ENCODE measurements around the gene LIN28B.
"Not testable (repeated sequence)": the region's sequence is repeated elsewhere in the genome, so short reads cannot be mapped to it uniquely, and the experiment has no call there.

LIN28B gene

GRCh38 chr6:105067329-105067728 lies 110.4 kb downstream of the LIN28B start:
- DNase-seq (ENCODE audit: low read depth): no peak

DNA sequence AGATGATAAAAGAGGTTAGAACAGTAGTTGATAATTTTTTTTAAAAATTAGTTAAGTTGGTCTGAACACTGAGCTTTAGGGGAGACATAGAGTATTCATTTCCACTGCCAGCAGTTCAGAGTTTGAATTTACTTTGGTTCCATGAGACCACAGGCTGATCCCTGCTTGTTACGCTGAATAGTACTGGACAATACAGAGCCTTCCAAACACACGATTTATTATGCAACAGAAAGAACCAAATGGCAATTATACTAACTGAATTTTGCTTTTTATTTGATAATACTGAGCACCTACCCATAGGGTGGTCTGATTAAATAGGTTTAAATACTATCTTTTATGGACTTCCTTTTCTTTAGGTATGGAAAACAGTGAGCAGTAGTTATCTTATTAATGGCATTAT lies 111.5 kb downstream of the LIN28B start:
- no peak for DNase-seq (ENCODE audit: low read depth)

GRCh38 chr6:105069821-105070445 lies 113.0 kb downstream of the LIN28B start:
- DNase-seq (ENCODE audit: low read depth): no peak

GRCh38 chr6:105072798-105073199 lies 115.9 kb downstream of the LIN28B start:
- DNase-seq (ENCODE audit: low read depth): no peak

DNA sequence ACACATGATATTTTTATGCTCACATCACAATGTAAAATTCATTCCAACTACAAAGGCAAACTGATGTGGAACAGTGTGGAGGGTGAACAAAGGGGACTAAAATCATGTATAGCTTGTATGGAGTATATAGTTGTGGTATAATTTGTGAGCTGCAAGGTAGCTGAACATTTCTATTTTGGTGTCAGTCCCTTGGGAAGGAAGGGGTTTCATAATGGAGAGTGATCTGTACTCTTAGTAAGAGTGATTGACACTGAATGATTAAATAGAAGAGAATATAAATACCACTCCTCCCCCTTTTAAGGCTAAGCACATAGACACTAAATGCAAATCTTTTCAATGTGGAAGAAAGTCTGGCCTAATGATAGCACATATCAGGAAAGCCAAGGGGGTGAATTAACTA lies 118.3 kb downstream of the LIN28B start:
- no peak for DNase-seq (ENCODE audit: low read depth)

DNA sequence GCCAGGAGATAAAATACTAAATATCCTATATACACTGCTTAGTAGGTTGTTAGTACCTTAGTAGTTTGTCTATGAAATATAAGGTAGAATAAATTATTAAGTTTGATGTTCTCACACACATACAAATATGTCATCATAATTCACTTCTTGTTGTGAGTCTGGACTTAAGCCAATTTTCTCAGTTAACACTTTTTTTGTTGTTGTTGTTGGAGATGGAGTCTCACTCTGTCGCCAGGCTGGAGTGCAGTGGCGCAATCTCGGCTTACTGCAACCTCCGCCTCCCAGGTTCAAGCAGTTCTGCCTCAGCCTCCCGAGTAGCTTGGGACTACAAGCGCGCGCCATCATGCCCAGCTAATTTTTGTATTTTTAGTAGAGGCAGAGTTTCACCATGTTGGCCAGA lies 119.5 kb downstream of the LIN28B start:
- DNase-seq (ENCODE audit: low read depth): not testable (repeated sequence)

GRCh38 chr6:105077596-105078385 lies 120.9 kb downstream of the LIN28B start:
- DNase-seq (ENCODE audit: low read depth): no peak

DNA sequence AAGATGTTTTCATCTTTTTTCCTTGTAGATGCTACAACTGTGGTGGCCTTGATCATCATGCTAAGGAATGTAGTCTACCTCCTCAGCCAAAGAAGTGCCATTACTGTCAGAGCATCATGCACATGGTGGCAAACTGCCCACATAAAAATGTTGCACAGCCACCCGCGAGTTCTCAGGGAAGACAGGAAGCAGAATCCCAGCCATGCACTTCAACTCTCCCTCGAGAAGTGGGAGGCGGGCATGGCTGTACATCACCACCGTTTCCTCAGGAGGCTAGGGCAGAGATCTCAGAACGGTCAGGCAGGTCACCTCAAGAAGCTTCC lies 121.4 kb downstream of the LIN28B start:
- no peak for DNase-seq (ENCODE audit: low read depth)

- no peak for DNase-seq (ENCODE audit: low read depth)
These were observed 123.4 kb downstream of the LIN28B start for GRCh38 chr6:105080279-105080678.

DNA sequence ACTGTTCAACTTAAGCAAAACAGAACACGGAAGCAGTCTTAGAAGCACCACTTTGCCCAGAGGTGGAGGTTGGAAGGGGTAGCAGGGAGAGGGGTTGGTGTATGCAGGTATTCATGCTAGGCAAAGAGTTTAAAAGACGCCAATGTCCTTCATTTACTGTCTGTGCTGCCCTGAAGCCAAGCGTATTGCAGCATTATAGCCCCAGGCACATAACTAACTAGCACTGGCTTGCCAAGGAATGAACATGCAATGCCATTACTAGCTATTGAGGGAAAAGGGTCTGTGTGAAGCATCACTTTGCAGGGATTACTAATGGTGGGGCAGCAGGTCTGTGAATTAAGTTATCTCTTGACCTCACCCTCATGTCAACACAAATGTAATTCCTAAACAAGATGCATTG lies 124.8 kb downstream of the LIN28B start:
- not testable (repeated sequence) for DNase-seq (ENCODE audit: low read depth)

GRCh38 chr6:105087571-105088211 lies 130.8 kb downstream of the LIN28B start:
- DNase-seq (ENCODE audit: low read depth): no peak

DNA sequence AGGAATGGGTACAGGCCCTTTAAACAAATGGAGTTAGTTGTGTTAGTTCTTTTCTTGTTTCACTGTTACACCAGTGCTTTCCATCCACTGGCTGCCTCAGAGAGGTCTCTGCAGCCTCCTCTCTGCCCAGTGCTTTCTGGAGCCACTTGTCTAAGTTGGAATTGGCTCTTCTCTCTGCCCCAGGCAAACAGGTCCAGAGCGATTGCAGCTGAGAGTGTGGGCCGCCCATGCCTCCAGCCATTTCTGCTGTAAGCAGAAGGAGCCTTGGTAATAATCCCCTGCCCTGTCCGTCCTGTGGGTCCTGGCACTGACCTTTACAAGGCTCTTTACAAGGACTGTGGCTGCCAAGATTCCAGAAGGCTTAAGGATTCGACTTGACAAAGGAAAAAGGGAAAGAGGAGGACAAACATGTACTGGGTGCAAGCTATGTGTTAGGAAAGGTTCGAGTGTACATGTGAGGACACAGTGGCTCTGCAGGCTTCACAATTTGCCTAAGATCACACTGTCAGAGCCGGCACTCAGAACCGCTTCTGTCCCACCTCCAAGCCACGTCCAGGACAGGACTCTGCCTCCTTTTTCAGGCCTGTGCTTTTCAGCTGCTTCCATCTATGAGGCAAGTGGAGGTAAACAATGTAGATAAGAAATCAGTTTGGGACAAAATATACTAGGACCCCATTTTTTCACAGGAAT lies 134.4 kb downstream of the LIN28B start:
- DNase-seq (ENCODE audit: low read depth): no peak

DNA sequence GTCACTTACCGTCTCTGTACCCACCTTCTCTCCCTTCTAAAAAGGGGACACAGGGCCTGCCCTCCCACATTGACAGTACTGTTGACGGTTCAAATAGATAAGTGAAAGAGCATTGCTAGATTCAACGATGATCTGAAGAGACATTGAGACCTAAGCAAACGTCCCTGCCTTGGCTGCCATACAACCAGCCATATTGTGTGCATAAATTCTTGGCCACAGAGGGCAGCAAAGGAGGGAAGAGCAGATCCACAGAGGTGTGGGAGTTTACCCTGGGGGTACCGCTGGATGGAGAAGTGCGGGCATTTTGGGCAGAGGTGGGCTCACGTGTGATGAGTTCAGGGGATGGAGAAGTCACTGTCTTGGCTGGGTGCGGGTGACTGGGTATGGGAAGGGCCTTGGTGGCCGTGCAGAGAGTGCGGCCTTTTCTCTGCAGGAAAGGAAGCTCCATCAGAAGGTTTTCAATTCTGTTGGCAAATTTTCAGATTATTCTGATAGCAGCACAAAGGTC lies 137.3 kb downstream of the LIN28B start:
- DNase-seq (ENCODE audit: low read depth): no peak

- DNase-seq (ENCODE audit: low read depth): no peak
These were observed 138.2 kb downstream of the LIN28B start for GRCh38 chr6:105095139-105095538.

GRCh38 chr6:105097288-105097687 lies 140.4 kb downstream of the LIN28B start:
- no peak for DNase-seq (ENCODE audit: low read depth)

DNA sequence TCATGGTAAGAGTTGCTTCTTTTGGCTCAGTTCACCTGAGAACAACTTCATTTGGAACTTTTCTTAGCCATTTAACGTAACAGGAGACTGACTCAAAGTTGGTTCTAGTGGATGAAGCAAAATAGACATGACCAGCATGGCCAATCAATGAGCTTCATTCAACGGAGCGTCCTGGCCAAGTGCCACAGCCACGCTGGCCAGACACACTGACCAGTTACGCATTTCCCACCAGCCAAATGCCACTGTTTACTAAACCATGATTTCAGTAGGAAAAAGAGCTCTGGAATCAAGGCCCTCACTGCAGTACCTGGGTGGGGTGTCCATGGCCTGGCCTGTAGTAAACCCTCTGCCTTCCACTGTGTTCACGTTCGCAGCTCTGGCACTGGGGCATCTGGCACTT lies 142.5 kb downstream of the LIN28B start:
- no peak for DNase-seq (ENCODE audit: low read depth)

- no peak for DNase-seq (ENCODE audit: low read depth)
These were observed 145.3 kb downstream of the LIN28B start for GRCh38 chr6:105102186-105102585.

DNA sequence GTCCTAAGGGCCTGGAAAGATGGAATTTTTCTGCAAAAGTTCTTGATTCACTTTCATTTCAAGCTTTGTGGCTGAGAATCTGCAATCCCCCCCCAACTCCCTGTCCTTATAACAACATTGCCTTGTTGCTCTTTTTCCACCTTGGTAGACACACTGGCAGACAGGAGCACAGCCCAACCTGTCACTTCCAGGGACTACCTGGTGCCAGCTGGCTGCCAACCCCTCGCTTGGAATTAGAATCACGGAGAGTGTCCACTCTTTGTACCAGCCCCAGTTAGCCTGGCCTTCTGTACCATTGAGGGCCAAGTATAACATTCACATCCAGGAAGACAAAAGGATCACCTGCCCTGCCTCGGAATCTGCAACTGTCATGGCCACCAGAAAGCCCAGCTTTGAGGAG lies 148.2 kb downstream of the LIN28B start:
- DNase-seq (ENCODE audit: low read depth): no peak

GRCh38 chr6:105106260-105106659 lies 149.4 kb downstream of the LIN28B start:
- DNase-seq (ENCODE audit: low read depth): no peak

GRCh38 chr6:105107207-105107606 lies 150.3 kb downstream of the LIN28B start:
- no peak for DNase-seq (ENCODE audit: low read depth)

DNA sequence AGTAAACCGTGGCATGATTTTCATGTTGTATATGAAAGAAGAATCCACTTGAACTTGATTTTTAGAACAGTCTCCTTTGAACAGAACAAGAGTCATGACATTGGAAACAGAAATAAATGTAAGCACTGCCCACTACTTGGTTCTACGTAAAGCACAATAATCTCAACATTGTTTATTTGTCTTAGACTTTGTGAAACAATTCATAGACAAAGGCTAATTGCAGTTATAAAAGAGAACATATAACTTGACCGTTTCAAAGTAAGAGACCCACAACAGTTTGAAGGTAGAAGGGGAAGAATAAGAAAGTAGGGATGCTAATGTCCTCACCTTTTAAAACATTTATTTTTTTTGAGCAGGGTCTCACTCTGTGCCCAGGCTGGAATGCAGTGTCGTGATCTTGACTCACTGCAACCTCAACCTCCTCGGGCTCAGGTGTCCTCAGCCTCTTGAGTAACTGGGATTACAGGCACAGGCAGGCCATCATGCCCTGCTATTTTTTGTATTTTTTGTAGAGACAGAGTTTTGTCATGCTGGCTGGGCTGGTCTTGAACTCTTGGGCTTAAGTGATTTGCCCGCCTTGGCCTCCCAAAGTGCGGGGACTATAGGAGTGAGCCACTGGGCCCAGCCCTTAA lies 151.8 kb downstream of the LIN28B start:
- DNase-seq (ENCODE audit: low read depth): no peak
